SHP77 treated with DMSO at 0.1 percent for 48 hours (cell line): Measurements from ENCODE around the gene HIBCH.
"Not testable (repeated sequence)": the region's sequence is repeated elsewhere in the genome, so short reads cannot be mapped to it uniquely, and the experiment has no call there.

Experiments
- DNase-seq: peaks from one replicate; lab custom pipeline; 2025; lab: John Stamatoyannopoulos, UW

Gene HIBCH

DNA sequence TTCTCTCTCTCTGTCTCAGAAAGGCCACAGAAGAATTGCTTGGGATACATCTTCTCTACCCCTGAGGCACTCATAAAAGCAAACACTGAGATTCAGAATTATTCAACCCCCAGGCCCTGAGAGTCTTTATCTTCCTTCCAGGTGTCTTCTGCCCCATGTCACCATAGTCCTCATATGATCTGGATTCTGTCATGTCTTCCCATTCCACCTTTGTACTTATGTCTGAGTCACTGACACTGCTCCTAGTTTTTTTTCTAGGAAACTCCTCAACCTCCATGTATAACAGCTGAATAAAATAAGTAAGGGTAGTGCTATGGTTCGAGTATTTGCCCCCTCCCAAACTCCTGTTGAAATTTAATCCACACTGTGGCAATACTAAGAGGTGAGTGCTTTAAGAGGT, 11.6 kb downstream of the HIBCH start:
- DNase-seq = no peak

GRCh38 chr2:190304404-190304803, 15.2 kb downstream of the HIBCH start:
- DNase-seq = no peak

DNA sequence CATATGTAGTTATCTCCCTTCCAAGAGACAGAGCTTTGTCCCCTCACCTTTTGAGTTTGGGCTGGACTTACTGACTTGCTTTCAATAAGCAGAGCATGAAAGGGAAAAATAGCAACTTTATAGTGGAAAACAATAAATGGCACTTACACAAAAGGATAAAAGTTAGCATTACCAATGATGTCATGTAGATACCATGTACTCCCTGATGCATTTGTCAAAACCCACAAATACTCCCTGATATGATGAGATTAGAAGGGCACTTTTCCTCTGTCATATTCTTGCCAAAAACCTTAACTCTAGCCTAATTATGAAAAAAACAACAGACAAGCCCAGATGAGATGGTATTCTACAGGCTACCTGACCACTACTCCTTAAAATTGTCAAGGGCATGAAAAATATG, 16.0 kb downstream of the HIBCH start:
- no peak for DNase-seq

- DNase-seq = no peak
Observed at GRCh38 chr2:190302052-190302451, 17.6 kb downstream of the HIBCH start.

DNA sequence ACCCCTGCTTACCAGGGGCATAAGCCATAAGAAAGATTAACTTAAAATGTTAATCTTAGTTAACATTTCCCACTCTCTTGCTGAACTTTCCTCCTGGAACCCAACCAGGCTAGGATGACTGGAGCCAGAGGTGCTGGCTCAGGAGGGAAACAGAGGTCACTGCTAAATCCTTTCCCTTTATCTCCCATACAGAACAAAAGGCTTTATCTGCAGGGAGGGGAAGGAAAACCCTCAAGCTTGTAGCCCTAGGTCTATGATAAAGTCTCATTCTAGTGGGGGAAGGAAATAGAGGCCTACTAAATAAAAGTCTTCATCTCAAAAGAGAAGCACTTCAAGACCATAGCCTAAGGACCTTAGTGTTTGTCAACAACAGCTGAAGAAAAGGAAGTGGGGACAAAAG, 18.6 kb downstream of the HIBCH start:
- DNase-seq = no peak

DNA sequence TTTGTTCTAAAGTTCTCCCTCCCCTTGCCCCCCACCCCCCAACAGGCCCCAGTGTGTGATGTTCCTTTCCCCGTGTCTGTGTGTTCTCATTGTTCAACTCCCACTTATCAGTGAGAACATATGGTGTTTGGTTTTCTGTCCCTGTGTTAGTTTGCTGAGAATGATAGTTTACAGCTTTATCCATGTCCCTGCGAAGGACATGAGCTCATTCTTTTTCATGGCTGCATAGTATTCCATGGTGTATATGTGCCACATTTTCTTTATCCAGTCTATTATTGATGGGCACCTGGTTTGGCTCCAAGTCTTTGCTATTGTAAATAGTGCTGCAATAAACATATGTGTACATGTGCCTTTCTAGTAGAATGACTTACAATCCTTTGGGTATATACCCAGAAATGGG, 21.7 kb downstream of the HIBCH start:
- not testable (repeated sequence) for DNase-seq

GRCh38 chr2:190283783-190284182, 35.8 kb downstream of the HIBCH start:
- no peak for DNase-seq

- DNase-seq = no peak
Observed at GRCh38 chr2:190280565-190281350, 38.9 kb downstream of the HIBCH start.

GRCh38 chr2:190279256-190280134, 40.1 kb downstream of the HIBCH start:
- not testable (repeated sequence) for DNase-seq

GRCh38 chr2:190277234-190278112, 42.2 kb downstream of the HIBCH start:
- DNase-seq = no peak

GRCh38 chr2:190272457-190272842, 47.2 kb downstream of the HIBCH start:
- no peak for DNase-seq

GRCh38 chr2:190271783-190272456, 47.7 kb downstream of the HIBCH start:
- no peak for DNase-seq

DNA sequence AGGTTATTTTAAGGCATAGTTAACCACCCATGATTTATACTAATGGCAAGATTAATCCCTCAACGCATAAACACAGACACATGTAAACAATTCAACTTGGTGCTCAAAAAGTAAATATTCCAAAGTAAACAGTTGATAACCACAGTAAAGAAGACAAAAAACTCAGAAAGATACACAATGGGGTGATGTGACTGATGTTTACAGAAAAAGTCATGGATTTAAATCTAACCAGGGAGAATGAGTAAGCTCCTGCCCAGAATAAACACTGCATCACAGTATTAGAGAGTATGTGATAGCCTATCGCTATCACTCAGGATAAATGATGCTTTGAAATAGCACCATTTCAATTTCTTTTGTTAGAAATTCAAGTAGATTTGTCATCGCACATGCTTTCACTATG, 49.3 kb downstream of the HIBCH start:
- DNase-seq = no peak

DNA sequence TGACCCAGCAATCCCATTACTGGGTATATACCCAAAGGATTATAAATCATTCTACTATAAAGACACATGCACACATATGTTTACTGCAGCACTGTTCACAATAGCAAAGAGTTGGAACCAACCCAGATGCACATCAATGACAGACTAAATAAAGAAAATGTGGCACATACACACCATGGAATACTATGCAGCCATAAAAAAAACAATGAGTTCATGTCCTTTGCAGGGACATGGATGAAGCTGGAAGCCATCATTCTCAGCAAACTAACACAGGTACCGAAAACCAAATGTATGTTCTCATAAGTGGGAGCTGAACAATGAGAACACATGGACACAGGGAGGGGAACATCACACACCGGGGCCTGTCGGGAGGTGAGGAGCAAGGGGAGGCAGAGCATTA, 49.9 kb downstream of the HIBCH start:
- DNase-seq = not testable (repeated sequence)

DNA sequence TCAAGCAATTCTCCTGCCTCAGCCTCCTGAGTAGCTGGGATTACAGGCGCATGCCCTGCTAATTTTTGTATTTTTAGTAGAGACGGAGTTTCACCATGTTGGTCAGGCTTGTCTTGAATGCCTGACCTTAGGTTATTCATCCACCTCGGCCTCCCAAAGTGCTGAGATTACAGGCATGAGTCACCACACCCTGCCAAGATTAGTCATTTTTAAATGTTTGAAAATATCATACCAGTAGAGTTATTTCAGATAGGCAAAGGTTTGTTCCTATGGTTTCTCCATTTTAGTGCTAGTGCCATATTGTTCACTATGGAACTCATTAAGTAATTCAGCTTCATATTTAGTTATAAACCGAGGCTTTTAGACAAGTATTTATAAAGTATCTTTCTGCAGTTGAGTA, 52.3 kb downstream of the HIBCH start:
- no peak for DNase-seq

GRCh38 chr2:190266314-190266713, 53.3 kb downstream of the HIBCH start:
- no peak for DNase-seq

DNA sequence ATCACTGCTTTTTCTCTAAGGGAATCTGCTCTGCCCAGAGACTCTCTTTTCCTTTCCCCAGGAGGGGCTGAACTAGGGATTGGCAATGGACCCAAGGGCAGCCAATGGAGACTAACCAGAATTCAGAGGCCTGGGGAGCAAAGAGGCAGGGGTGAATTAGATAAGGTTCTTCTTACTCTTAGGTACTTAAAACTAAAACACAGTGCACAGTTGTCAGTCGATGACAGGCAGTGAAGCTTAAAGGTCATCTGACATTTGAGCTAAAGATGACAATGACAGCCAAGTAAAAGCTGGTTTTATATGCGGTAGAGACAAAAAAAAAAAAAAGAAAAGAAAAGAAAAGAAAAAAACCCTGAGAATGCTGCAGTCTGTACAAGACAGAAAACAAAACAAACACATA, 57.8 kb downstream of the HIBCH start:
- no peak for DNase-seq

DNA sequence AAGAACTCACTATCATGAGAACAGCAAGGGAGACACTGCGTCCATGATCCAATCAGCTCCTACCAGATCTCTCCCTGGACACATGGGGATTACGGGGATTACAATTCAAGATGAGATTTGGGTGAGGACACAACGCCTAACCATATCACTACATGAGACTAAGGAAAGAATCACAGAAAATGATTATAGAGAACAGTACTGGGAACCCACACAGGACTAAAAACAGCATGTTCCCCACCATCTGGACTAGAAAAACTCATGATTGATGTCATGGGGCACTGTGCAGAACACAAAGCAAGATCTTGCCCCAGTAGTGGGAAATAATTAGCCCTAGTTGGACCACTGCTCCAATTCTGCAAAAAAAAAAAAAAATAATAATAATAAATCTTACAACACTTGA, 63.5 kb downstream of the HIBCH start:
- DNase-seq = no peak

- no peak for DNase-seq
Observed at GRCh38 chr2:190255676-190256075, 64.0 kb downstream of the HIBCH start.

DNA sequence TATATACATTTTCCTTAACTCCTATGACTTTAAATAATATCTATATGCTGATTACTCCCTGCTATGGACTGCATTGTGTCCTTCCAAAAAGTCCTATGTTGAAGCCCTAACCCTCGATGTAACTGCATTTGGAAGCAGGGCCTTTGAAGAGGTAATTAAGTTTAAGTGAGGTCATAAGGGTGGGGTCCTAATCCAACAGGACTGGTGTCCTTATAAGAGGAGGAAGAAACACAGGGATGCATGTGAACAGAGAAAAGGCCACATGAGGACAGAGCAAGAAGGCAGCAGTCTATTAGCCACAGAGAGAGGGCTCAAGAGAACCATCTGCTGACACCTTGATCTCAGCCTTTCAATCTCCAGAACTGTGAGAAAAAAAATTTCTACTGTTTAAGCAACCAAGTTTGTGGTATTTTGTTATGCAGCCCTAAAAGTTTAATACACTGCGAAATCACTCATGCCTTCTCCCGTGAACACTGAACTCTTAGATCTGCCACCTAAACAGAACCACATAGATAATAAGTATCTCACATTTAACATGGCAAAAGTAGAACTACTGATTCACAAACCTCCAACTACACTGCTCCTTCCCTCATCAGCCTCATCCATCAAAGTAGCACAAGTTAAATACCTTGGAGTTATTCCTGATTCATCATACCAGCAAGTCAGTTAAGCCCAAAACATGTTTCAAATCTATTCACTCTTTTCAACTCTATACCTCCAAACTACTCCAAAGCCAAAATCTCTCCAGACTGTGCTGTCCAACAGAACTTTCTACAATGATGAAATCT, 65.4 kb downstream of the HIBCH start:
- no peak for DNase-seq

- no peak for DNase-seq
Observed at GRCh38 chr2:190250421-190250820, 69.2 kb downstream of the HIBCH start.
